Esophagus squamous epithelium (tissue), 5 donors: ENCODE results near the gene KRT86. TPM values are rescaled to one million over a fixed set of nuclear protein-coding genes. Genes with fewer than 3 reads are reported as not detected.

ENCODE experiments used
- DNase-seq: peaks from one replicate; lab custom pipeline; 2025; lab: John Stamatoyannopoulos, UW
- H3K27ac ChIP-seq, 4 donors: fragments of 200-600 bp; sonication (generic); one replicate each; pipeline ENCODE4 v1.5.1; 2016 to 2019; ENCODE audit warnings: mild to moderate bottlenecking in 1 of 4
- H3K27me3 ChIP-seq, 4 donors: fragments of 200-600 bp; sonication (generic); 1 replicate in 3 of 4; 2 replicates in 1 of 4; pipeline versions ENCODE4 v1.5.1 to v1.6.0; 2017 to 2021; ENCODE audit warnings: antibody characterized with exemption in 1 of 4
- H3K36me3 ChIP-seq, 3 donors: fragments of 200-600 bp; sonication (generic); one replicate each; pipeline ENCODE4 v1.5.1; 2016 to 2019
- H3K4me1 ChIP-seq, 3 donors: fragments of 200-600 bp; sonication (generic); one replicate each; pipeline ENCODE4 v1.5.1; 2017 to 2019
- H3K4me3 ChIP-seq, 4 donors: fragments of 200-600 bp; sonication (generic); 1 replicate in 3 of 4; 2 replicates in 1 of 4; pipeline ENCODE4 v1.5.1; 2016 to 2019; ENCODE audit warnings: mild to moderate bottlenecking in 2 of 4, moderate library complexity in 1 of 4
- H3K9me3 ChIP-seq, 3 donors: fragments of 200-600 bp; sonication (generic); one replicate each; pipeline ENCODE4 v1.5.1; 2016 to 2019
- POLR2A ChIP-seq, 4 donors: fragments of 450-650 bp; IDR thresholded peaks; one replicate each; pipeline ENCODE4 v1.6.1; 2017; ENCODE audit warnings: antibody characterized with exemption in 4 of 4, mild to moderate bottlenecking in 4 of 4, moderate library complexity in 3 of 4
- WGBS, 2 donors: methylation state at CpG; one replicate each; pipeline ENCODE4 v1.1.5; 2018; 5-methylcytosine and 5-hydroxymethylcytosine counted together
- intact Hi-C: fragments of 100-400 bp; cut with DNase I; formaldehyde crosslinking; loops from one replicate; pipeline ENCODE4 v1.15.0; 2022
- total RNA-seq, 4 donors: library from RNA; depleted of rRNA; stranded (reverse); fragments of >200 nt; gene quantifications; one replicate each; pipeline ENCODE4 v1.1.0, GENCODE V29; 2016
- TF ChIP-seq, protein P1 (sequence below), 6 experiments: fragments of 450-650 bp in 4 of 6; fragments of 200-600 bp in 2 of 6; sonication (generic) in 2 of 6; IDR thresholded peaks; one replicate each; pipeline ENCODE4 v1.5.1; 2016 to 2019; ENCODE audit warnings: antibody characterized with exemption in 6 of 6, mild to moderate bottlenecking in 4 of 6, moderate library complexity in 4 of 6
- donor health status: DM: yes; HTN: yes; CAD: no.

The KRT86 gene
- total RNA-seq, 4 donors from 2014 or later = not detected

- intact Hi-C loops = no loop called here
- 83 to 86% methylated on average over 4 to 11 of the region's 56 CpGs for whole genome bisulfite sequencing, 2 donors
- Histone ChIP-seq H3K27ac (no peak overlapping the region), H3K27me3 (peaks cover 0 to 66% (median 0%) of the 10 kb centered on the region in 4 donors), H3K9me3 (no peaks in the 10 kb centered on the region), H3K4me3 (no peak overlapping the region), H3K4me1 (peaks cover 0 to 27% (median 0%) of the 10 kb centered on the region in 3 donors), H3K36me3 (no peaks in the 10 kb centered on the region)
- DNase-seq = no peak
- TF ChIP-seq, protein P1, sequence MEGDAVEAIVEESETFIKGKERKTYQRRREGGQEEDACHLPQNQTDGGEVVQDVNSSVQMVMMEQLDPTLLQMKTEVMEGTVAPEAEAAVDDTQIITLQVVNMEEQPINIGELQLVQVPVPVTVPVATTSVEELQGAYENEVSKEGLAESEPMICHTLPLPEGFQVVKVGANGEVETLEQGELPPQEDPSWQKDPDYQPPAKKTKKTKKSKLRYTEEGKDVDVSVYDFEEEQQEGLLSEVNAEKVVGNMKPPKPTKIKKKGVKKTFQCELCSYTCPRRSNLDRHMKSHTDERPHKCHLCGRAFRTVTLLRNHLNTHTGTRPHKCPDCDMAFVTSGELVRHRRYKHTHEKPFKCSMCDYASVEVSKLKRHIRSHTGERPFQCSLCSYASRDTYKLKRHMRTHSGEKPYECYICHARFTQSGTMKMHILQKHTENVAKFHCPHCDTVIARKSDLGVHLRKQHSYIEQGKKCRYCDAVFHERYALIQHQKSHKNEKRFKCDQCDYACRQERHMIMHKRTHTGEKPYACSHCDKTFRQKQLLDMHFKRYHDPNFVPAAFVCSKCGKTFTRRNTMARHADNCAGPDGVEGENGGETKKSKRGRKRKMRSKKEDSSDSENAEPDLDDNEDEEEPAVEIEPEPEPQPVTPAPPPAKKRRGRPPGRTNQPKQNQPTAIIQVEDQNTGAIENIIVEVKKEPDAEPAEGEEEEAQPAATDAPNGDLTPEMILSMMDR (IDR thresholded peaks at IDR 0.05) = no peak
- TF ChIP-seq POLR2A (IDR thresholded peaks at IDR 0.05) = no peak
Observed at GRCh38 chr12:52356031-52356761, 81.8 kb downstream of the KRT86 start.

DNA sequence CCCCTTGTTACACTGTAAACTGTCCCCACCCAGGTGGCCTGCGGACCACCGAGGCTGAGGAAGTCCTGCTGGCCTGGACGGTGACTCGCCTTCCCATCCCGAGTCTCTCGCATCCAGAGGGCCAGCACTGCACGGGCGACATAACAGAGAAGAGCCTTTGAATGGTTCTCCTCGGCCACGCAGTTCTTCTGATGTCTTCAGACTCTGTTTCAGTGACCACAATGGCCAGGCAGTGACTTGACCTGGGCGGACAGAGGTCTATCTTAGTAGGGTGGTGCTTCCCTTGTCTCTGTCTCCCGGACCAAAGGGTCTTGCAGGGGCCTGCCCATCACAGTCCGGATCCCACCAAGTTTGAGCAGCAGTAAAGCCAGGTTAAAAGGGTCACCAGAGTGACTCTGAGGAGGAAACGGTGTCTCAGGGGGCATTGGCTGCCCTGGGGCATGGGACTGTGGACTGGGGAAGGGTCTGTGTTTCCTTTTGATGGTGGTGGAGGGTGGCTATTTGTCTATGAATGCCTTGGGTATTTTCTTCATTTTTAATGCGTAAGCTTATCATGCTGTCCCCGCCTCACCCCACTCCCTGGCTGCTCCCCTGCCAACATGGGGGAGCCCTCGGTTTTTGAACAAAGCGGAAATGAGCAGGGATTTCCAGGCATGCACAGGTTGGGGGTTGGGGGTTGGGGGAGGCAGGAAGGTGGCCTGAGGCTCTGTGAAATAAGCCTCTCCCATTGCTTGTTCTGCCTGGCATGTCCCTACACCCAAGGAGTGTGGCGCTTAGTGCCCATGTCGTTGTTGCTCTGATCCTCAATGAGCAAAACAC, 82.5 kb downstream of the KRT86 start:
- TF ChIP-seq, protein P1 (IDR thresholded peaks at IDR 0.05) = no peak
- no peak for TF ChIP-seq POLR2A (IDR thresholded peaks at IDR 0.05)
- H3K36me3 ChIP-seq = no peaks in the 10 kb centered on the region
- H3K27me3 ChIP-seq = peaks cover 0 to 59% (median 0%) of the 10 kb centered on the region in 4 donors
- WGBS, 2 donors = 87% methylated on average over 10 to 13 of the region's 20 CpGs
- no peak for DNase-seq
- intact Hi-C loops = no loop called here
- no peaks in the 10 kb centered on the region for H3K9me3 ChIP-seq
- no peak overlapping the region for H3K27ac ChIP-seq
- peaks cover 0 to 22% (median 0%) of the 10 kb centered on the region in 3 donors for H3K4me1 ChIP-seq
- H3K4me3 ChIP-seq = no peak overlapping the region

Other genes with a start within 250 kb of the KRT86 start
- 10 to 100 TPM in 1 of 4 donors, 1 to 10 TPM in 3; 3.4 to 12.6 (median 5.6) TPM for gene NR4A1, start 223.2 kb upstream of the KRT86 start, total RNA-seq
- 10 to 100 TPM; 36.7 to 54.7 (median 40.4) TPM for gene ATG101, start 204.7 kb upstream of the KRT86 start, total RNA-seq
- 1 to 10 TPM in 2 of 4 donors, under 1 TPM in 1, not detected in 1; 0.50 to 5.7 (median 1.8) TPM for gene SMIM41, start 194.9 kb upstream of the KRT86 start, total RNA-seq
- 10 to 100 TPM; 11.4 to 39.6 (median 16.5) TPM for gene KRT80, start 82.6 kb upstream of the KRT86 start, total RNA-seq
- gene KRT7, start 41.4 kb upstream of the KRT86 start, total RNA-seq = 100 to 1,000 TPM in 1 of 4 donors, 10 to 100 TPM in 3; 18.7 to 118 (median 64.4) TPM
- not detected for gene KRT81, start 16.9 kb downstream of the KRT86 start, total RNA-seq
- gene KRT83, start 46.8 kb downstream of the KRT86 start, total RNA-seq = not detected
- gene KRT85, start 92.8 kb downstream of the KRT86 start, total RNA-seq = not detected
- gene KRT84, start 111.0 kb downstream of the KRT86 start, total RNA-seq = under 1 TPM in 1 of 4 donors, not detected in 3; 0.30 TPM
- not detected for gene KRT82, start 131.7 kb downstream of the KRT86 start, total RNA-seq
- under 1 TPM in 1 of 4 donors, not detected in 3; 0.44 TPM for gene KRT75, start 159.7 kb downstream of the KRT86 start, total RNA-seq
- 1,000 to 10,000 TPM in 3 of 4 donors, 100 to 1,000 TPM in 1; 308 to 3,585 (median 1,609) TPM for gene KRT6B, start 177.5 kb downstream of the KRT86 start, total RNA-seq
- 1,000 to 10,000 TPM in 3 of 4 donors, 10 to 100 TPM in 1; 99.0 to 3,532 (median 1,742) TPM for gene KRT6C, start 199.2 kb downstream of the KRT86 start, total RNA-seq
- gene KRT6A, start 218.6 kb downstream of the KRT86 start, total RNA-seq = over 10,000 TPM in 3 of 4 donors, 1,000 to 10,000 TPM in 1; 1,263 to 22,053 (median 17,717) TPM
- gene KRT5, start 245.7 kb downstream of the KRT86 start, total RNA-seq = over 10,000 TPM in 1 of 4 donors, 1,000 to 10,000 TPM in 3; 7,921 to 12,107 (median 9,375) TPM